ENCODE measurements around the gene COL18A1. TPM values are rescaled to one million over a fixed set of nuclear protein-coding genes. Genes with fewer than 3 reads are reported as not detected.

The COL18A1 gene
- total RNA-seq, 2 donors from 2014 or later, result 117 to 133 TPM

GRCh38 chr21:45408801-45409261 lies 3.9 kb downstream of the COL18A1 start:
- peak; percentile 74 for DNase-seq (ENCODE audit: low spot score)

GRCh38 chr21:45409466-45410150 lies 4.6 kb downstream of the COL18A1 start:
- intact Hi-C loops (cut with DNase I), result no loop called here

More at GRCh38 chr21:45408801-45409261, 3.9 kb downstream of the COL18A1 start:
- intact Hi-C loops (cut with DNase I), result no loop called here

GRCh38 chr21:45410151-45410864 lies 5.3 kb downstream of the COL18A1 start:
- intact Hi-C loops (cut with DNase I), result no loop called here
- peak; percentile 70 for DNase-seq (ENCODE audit: low spot score)

More at GRCh38 chr21:45409466-45410150, 4.6 kb downstream of the COL18A1 start:
- DNase-seq (ENCODE audit: low spot score), result peak; percentile 78

- intact Hi-C loops (cut with DNase I), result no loop called here
Measured at GRCh38 chr21:45410865-45411809, 6.2 kb downstream of the COL18A1 start.

GRCh38 chr21:45411810-45412206 lies 6.8 kb downstream of the COL18A1 start:
- intact Hi-C loops (cut with DNase I), result no loop called here
- peak; percentile 48 for DNase-seq (ENCODE audit: low spot score)

More at GRCh38 chr21:45410865-45411809, 6.2 kb downstream of the COL18A1 start:
- peak; percentile 72 for DNase-seq (ENCODE audit: low spot score)

- peak; percentile 43 for DNase-seq (ENCODE audit: low spot score)
- intact Hi-C loops (cut with DNase I), result no loop called here
Measured at GRCh38 chr21:45412491-45412890, 7.5 kb downstream of the COL18A1 start.

GRCh38 chr21:45412909-45413611 lies 8.1 kb downstream of the COL18A1 start:
- DNase-seq (ENCODE audit: low spot score), result peak; percentile 78
- intact Hi-C loops (cut with DNase I), result no loop called here

GRCh38 chr21:45413922-45414321 lies 9.0 kb downstream of the COL18A1 start:
- DNase-seq (ENCODE audit: low spot score), result peak; percentile 59
- intact Hi-C loops (cut with DNase I), result no loop called here

- intact Hi-C loops (cut with DNase I), result no loop called here
- peak; percentile 47 for DNase-seq (ENCODE audit: low spot score)
Measured at GRCh38 chr21:45414396-45415187, 9.6 kb downstream of the COL18A1 start.

GRCh38 chr21:45415188-45415942 lies 10.4 kb downstream of the COL18A1 start:
- DNase-seq (ENCODE audit: low spot score), result peak; percentile 69
- intact Hi-C loops (cut with DNase I), result no loop called here

- intact Hi-C loops (cut with DNase I), result no loop called here
- DNase-seq (ENCODE audit: low spot score), result peak; percentile 76
Measured at GRCh38 chr21:45415943-45416611, 11.1 kb downstream of the COL18A1 start.

GRCh38 chr21:45416620-45417019 lies 11.7 kb downstream of the COL18A1 start:
- intact Hi-C loops (cut with DNase I), result no loop called here
- DNase-seq (ENCODE audit: low spot score), result peak; percentile 34

GRCh38 chr21:45417256-45417950 lies 12.4 kb downstream of the COL18A1 start:
- intact Hi-C loops (cut with DNase I), result no loop called here

GRCh38 chr21:45417951-45418300 lies 13.0 kb downstream of the COL18A1 start:
- intact Hi-C loops (cut with DNase I), result no loop called here
- DNase-seq (ENCODE audit: low spot score), result peak; percentile 67

More at GRCh38 chr21:45417256-45417950, 12.4 kb downstream of the COL18A1 start:
- peak; percentile 79 for DNase-seq (ENCODE audit: low spot score)

- DNase-seq (ENCODE audit: low spot score), result peak; percentile 81
- intact Hi-C loops (cut with DNase I), result no loop called here
Measured at GRCh38 chr21:45418301-45419071, 13.5 kb downstream of the COL18A1 start.

GRCh38 chr21:45419162-45419561 lies 14.2 kb downstream of the COL18A1 start:
- intact Hi-C loops (cut with DNase I), result no loop called here
- peak; percentile 70 for DNase-seq (ENCODE audit: low spot score)

All from posterior vena cava (tissue), 2 donors.